ENCODE results near the gene LRFN5.

DNA sequence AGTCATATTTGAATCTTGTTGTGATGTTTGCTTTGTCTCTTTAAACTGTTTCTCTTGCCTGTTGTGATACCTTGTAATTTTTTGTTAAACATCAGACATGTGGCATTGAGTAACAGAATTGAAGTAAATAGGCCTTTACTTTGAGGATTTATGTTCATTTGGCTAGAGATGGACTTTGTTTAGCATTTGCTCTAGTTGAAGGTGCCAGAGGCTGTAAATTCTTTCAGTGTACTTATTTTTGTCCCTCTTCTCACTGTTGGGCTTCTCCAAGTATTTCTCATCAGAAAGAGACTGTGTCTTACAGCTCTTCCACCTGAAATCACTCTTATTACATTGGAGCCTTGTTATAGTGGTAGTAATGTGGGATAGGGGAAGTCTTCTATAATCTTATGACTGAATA is 175.8 kb downstream of the LRFN5 start:
- TF ChIP-seq, protein P1, sequence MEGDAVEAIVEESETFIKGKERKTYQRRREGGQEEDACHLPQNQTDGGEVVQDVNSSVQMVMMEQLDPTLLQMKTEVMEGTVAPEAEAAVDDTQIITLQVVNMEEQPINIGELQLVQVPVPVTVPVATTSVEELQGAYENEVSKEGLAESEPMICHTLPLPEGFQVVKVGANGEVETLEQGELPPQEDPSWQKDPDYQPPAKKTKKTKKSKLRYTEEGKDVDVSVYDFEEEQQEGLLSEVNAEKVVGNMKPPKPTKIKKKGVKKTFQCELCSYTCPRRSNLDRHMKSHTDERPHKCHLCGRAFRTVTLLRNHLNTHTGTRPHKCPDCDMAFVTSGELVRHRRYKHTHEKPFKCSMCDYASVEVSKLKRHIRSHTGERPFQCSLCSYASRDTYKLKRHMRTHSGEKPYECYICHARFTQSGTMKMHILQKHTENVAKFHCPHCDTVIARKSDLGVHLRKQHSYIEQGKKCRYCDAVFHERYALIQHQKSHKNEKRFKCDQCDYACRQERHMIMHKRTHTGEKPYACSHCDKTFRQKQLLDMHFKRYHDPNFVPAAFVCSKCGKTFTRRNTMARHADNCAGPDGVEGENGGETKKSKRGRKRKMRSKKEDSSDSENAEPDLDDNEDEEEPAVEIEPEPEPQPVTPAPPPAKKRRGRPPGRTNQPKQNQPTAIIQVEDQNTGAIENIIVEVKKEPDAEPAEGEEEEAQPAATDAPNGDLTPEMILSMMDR (IDR thresholded peaks at IDR 0.05 in 2 of 3, conservative IDR thresholded peaks at IDR 0.05 in 1 of 3; ENCODE audit: control insufficient read depth in 2 of 3, extremely low read depth in 1 of 3, insufficient read depth in 1 of 3, low read depth in 3 of 3, low read length in 3 of 3), result no peak
- TF ChIP-seq, protein P2, sequence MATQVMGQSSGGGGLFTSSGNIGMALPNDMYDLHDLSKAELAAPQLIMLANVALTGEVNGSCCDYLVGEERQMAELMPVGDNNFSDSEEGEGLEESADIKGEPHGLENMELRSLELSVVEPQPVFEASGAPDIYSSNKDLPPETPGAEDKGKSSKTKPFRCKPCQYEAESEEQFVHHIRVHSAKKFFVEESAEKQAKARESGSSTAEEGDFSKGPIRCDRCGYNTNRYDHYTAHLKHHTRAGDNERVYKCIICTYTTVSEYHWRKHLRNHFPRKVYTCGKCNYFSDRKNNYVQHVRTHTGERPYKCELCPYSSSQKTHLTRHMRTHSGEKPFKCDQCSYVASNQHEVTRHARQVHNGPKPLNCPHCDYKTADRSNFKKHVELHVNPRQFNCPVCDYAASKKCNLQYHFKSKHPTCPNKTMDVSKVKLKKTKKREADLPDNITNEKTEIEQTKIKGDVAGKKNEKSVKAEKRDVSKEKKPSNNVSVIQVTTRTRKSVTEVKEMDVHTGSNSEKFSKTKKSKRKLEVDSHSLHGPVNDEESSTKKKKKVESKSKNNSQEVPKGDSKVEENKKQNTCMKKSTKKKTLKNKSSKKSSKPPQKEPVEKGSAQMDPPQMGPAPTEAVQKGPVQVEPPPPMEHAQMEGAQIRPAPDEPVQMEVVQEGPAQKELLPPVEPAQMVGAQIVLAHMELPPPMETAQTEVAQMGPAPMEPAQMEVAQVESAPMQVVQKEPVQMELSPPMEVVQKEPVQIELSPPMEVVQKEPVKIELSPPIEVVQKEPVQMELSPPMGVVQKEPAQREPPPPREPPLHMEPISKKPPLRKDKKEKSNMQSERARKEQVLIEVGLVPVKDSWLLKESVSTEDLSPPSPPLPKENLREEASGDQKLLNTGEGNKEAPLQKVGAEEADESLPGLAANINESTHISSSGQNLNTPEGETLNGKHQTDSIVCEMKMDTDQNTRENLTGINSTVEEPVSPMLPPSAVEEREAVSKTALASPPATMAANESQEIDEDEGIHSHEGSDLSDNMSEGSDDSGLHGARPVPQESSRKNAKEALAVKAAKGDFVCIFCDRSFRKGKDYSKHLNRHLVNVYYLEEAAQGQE (IDR thresholded peaks at IDR 0.05; ENCODE audit: low read depth, low read length), result no peak
- TF ChIP-seq BCL11A (IDR thresholded peaks at IDR 0.05; ENCODE audit: low read depth, low read length), result no peak

Data from GM12878 (cell line).